Stimulated activated CD4-positive, alpha-beta T cell treated with anti-CD3 and anti-CD28 coated beads, Interleukin-12 subunit alpha, Interleukin-12 subunit beta, amount 100 ng/mL, for 48 hours (primary cell): ENCODE results near the gene SFMBT1.

Experiments
- DNase-seq, 3 donors: peaks; one replicate each; pipeline ENCODE4 v3.0.0-alpha.2; 2020; ENCODE audit warnings: low read depth in 2 of 3, low spot score in 1 of 3

SFMBT1 gene

DNA sequence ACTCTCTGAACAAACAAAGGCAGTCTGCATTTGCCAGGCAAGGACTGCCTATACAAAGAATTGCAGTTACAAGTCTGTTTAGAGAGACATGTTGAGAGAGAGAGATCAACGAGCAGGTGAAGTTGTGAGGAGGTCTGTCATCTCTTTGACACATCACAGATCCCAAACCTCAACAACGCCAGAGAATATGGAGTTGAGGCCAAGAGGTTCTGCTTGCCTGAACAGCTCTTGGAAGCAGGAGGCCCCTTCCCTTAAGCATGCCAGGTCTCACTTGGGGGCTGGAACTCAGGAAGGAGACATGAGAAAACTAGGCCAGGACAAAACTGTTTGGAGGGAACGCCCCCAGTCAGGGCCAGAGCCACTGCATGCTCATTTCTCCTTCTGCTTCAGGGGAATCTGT, 188.7 kb downstream of the SFMBT1 start:
- no peak for DNase-seq

- DNase-seq = no peak
Observed at GRCh38 chr3:52856666-52857065, 189.2 kb downstream of the SFMBT1 start.

DNA sequence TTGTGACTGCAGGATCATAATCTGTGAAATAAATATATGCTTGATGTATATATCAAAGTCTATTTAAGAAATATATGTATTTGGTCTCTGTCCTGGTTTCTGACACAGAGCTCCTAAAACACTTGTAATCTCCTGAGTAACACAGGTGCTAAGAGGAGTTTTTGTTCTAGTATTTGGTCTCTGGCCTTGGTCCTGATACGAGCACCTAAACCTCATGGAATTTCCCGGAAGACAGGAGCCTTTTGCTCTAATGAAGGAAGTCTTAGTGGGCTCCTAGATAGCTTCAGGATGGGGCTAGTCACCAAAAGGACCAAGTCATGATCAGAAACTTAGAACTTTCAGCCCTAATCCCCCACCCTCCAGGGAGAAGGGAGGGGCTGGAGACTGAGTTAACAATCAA, 191.9 kb downstream of the SFMBT1 start:
- no peak for DNase-seq
